Body of pancreas (tissue), 4 donors: ENCODE measurements around the gene RAD51B.

Experiments
- CTCF ChIP-seq, 7 experiments: fragments of 450-650 bp in 4 of 7; fragments of 200-600 bp in 3 of 7; sonication (generic) in 3 of 7; IDR thresholded peaks; one replicate each; pipeline ENCODE4 v1.5.1; 2016 to 2019; ENCODE audit warnings: antibody characterized with exemption in 7 of 7
- POLR2A ChIP-seq, 3 donors: fragments of 450-650 bp; IDR thresholded peaks; one replicate each; pipeline ENCODE4 v1.6.1; 2016; ENCODE audit warnings: antibody characterized with exemption in 3 of 3, mild to moderate bottlenecking in 2 of 3

- TF ChIP-seq POLR2A (IDR thresholded peaks at IDR 0.05): no peak
- TF ChIP-seq CTCF (IDR thresholded peaks at IDR 0.05): no peak
These were observed 690.9 kb downstream of the RAD51B start for GRCh38 chr14:68510201-68511128.
